ENCODE data around the gene FSTL4. TPM values are rescaled to one million over a fixed set of nuclear protein-coding genes. Genes with fewer than 3 reads are reported as not detected.

FSTL4 gene
- polyA plus RNA-seq, 3 donors, result not detected

- Mint-ChIP-seq H3K9me3 (peaks cover 0 to 7% (median 1%) of the 10 kb centered on the region in 7 donors), H3K4me1 (no peaks in the 10 kb centered on the region), H3K27me3 (ENCODE audit: low read depth in 3 of 3) (peaks cover 6 to 15% (median 13%) of the 10 kb centered on the region in 3 donors), H3K36me3 (no peaks in the 10 kb centered on the region), H3K4me3 (no peak overlapping the region), H3K27ac (no peak overlapping the region)
- Histone ChIP-seq H3K27ac (ENCODE audit: low read depth in 1 of 2, low read length in 2 of 2) (no peak overlapping the region), H3K4me1 (ENCODE audit: control insufficient read depth in 1 of 2, insufficient read depth in 2 of 2, low read length in 2 of 2) (no peaks in the 10 kb centered on the region), H4K20me1 (ENCODE audit: insufficient read depth, low read length) (no peaks in the 10 kb centered on the region), H3K79me2 (ENCODE audit: insufficient read depth, low read length) (no peaks in the 10 kb centered on the region), H3K9me3 (replicated peaks in 1 of 2; ENCODE audit: control insufficient read depth in 1 of 2, insufficient read depth in 1 of 2, low read length in 2 of 2) (no peaks in the 10 kb centered on the region), H3K9ac (ENCODE audit: insufficient read depth, low read length, poor library complexity, severe bottlenecking) (no peak overlapping the region), H3K4me3 (replicated peaks in 1 of 3; ENCODE audit: low read depth in 2 of 3, low read length in 3 of 3) (no peak overlapping the region), H3K36me3 (replicated peaks in 1 of 2; ENCODE audit: control insufficient read depth in 1 of 2, insufficient read depth in 2 of 2, low read length in 2 of 2) (no peaks in the 10 kb centered on the region), H2AFZ (ENCODE audit: insufficient read depth, low read depth, low read length, poor library complexity, severe bottlenecking) (no peak overlapping the region), H3K27me3 (ENCODE audit: control insufficient read depth in 2 of 2, insufficient read depth in 2 of 2, low read length in 2 of 2) (no peaks in the 10 kb centered on the region), H3K4me2 (replicated peaks; ENCODE audit: extremely low read depth, low read length, poor library complexity, severe bottlenecking) (no peak overlapping the region)
- DNase-seq, result no peak
- intact Hi-C loops (cut with micrococcal nuclease), result no loop called here
- no peak for TF ChIP-seq CTCF (IDR thresholded peaks at IDR 0.05)
- WGBS (ENCODE audit: insufficient coverage), result 86% methylated on average over 4 of the region's 4 CpGs
Measured at GRCh38 chr5:133579766-133580165, 32.6 kb downstream of the FSTL4 start.

GRCh38 chr5:133569347-133569746 lies 43.0 kb downstream of the FSTL4 start:
- no peak overlapping the region for H2AFZ ChIP-seq (ENCODE audit: insufficient read depth, low read depth, low read length, poor library complexity, severe bottlenecking)
- H3K79me2 ChIP-seq (ENCODE audit: insufficient read depth, low read length), result no peaks in the 10 kb centered on the region
- H3K4me3 ChIP-seq (replicated peaks in 1 of 3; ENCODE audit: low read depth in 2 of 3, low read length in 3 of 3), result no peak overlapping the region
- H3K4me3 Mint-ChIP-seq, result no peak overlapping the region
- H3K4me1 Mint-ChIP-seq, result no peaks in the 10 kb centered on the region
- no peaks in the 10 kb centered on the region for H3K4me1 ChIP-seq (ENCODE audit: control insufficient read depth in 1 of 2, insufficient read depth in 2 of 2, low read length in 2 of 2)
- no peak overlapping the region for H3K27ac ChIP-seq (ENCODE audit: low read depth in 1 of 2, low read length in 2 of 2)
- no peak for DNase-seq
- WGBS (ENCODE audit: insufficient coverage), result no CpG with 5 or more reads among the region's 1 CpG
- H3K27me3 Mint-ChIP-seq (ENCODE audit: low read depth in 3 of 3), result peaks cover 6 to 12% (median 7%) of the 10 kb centered on the region in 3 donors
- H3K36me3 Mint-ChIP-seq, result no peaks in the 10 kb centered on the region
- no peak for TF ChIP-seq CTCF (IDR thresholded peaks at IDR 0.05)
- no peak overlapping the region for H3K4me2 ChIP-seq (replicated peaks; ENCODE audit: extremely low read depth, low read length, poor library complexity, severe bottlenecking)
- H4K20me1 ChIP-seq (ENCODE audit: insufficient read depth, low read length), result no peaks in the 10 kb centered on the region
- intact Hi-C loops (cut with micrococcal nuclease), result no loop called here
- H3K9me3 Mint-ChIP-seq, result peaks cover 2 to 10% (median 7%) of the 10 kb centered on the region in 7 donors
- H3K36me3 ChIP-seq (replicated peaks in 1 of 2; ENCODE audit: control insufficient read depth in 1 of 2, insufficient read depth in 2 of 2, low read length in 2 of 2), result no peaks in the 10 kb centered on the region
- no peaks in the 10 kb centered on the region for H3K9me3 ChIP-seq (replicated peaks in 1 of 2; ENCODE audit: control insufficient read depth in 1 of 2, insufficient read depth in 1 of 2, low read length in 2 of 2)
- H3K9ac ChIP-seq (ENCODE audit: insufficient read depth, low read length, poor library complexity, severe bottlenecking), result no peak overlapping the region
- peaks cover 0 to 2% of the 10 kb centered on the region in 2 donors for H3K27me3 ChIP-seq (ENCODE audit: control insufficient read depth in 2 of 2, insufficient read depth in 2 of 2, low read length in 2 of 2)
- H3K27ac Mint-ChIP-seq, result no peak overlapping the region

Measured in CD14-positive monocyte (primary cell).